ENCODE data around the gene YIF1A. TPM values are rescaled to one million over a fixed set of nuclear protein-coding genes. Genes with fewer than 3 reads are reported as not detected.
A peak's percentile ranks its signal among the peaks of the same experiment; 100 is the strongest.

The YIF1A gene
- total and polyA plus RNA-seq, 2 experiments from 2014 or later: 132 to 265 TPM

DNA sequence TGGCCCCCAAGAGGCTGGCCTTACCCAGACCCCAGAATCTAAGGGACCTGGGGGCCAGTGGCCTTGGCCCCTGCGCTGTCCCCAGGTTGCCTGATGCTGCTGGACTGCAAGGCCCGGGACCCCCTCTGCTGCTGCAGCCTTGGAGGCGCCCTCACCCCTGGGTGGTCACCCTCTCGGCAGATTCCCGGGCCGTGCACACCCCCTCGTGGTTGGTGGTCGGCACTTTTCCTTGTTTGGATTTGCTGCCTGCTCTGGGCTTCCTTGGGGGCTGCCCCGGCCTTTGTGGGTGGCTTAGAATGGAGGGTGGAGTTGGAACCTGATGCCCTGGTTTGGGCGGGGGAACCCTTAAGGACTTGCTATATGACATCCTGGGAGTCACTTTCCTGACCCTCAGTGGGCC, 42.0 kb upstream of the YIF1A start:
- Histone ChIP-seq H3K36me3 (replicated peaks; ENCODE audit: insufficient read depth, low read depth) (no peaks in the 10 kb centered on the region), H3K4me3 (no peak overlapping the region), H4K20me1 (ENCODE audit: insufficient read depth, poor library complexity, severe bottlenecking) (no peaks in the 10 kb centered on the region), H3K4me2 (no peak overlapping the region), H3K79me2 (peaks cover 7% of the 10 kb centered on the region), H3K27me3 (no peaks in the 10 kb centered on the region), H3K9me2 (replicated peaks; ENCODE audit: insufficient read depth) (no peaks in the 10 kb centered on the region), H3K27ac (no peak overlapping the region), H3K9me3 (ENCODE audit: low read depth) (no peaks in the 10 kb centered on the region), H3K4me1 (ENCODE audit: insufficient read depth) (peaks cover 39% of the 10 kb centered on the region), H2AFZ (no peak overlapping the region)
- DNase-seq (ENCODE audit: low spot score): no peak
- WGBS (ENCODE audit: low lambda C conversion rate, missing lambda C conversion rate): 76% methylated on average over 10 of the region's 10 CpGs
- TF ChIP-seq EZH2 (IDR thresholded peaks at IDR 0.05; ENCODE audit: borderline replicate concordance): no peak

DNA sequence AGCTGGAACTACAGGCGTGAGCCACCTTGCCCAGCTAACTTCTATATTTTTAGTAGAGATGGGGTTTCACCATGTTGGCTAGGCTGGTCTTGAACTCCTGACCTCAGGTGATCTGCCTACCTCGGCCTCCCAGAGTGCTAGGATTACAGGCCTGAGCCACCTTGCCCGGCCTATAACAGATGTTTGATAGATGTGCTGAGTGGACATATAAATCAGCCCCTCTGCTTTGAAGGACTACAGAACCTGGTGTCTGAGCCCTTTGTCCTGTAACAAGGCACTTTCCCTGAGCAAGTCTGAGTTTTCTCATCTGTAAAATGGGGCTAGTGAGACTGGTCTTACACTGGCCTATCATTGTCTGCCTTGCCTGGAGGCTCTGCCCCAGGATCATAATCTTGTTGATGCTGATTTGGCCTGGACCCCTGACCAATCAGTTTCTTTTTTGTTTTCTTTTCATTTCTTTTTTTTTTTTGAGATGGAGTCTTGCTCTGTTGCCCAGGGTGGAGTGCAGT, 40.3 kb upstream of the YIF1A start:
- no peaks in the 10 kb centered on the region for H4K20me1 ChIP-seq (ENCODE audit: insufficient read depth, poor library complexity, severe bottlenecking)
- H3K27ac ChIP-seq: no peak overlapping the region
- no peak overlapping the region for H3K4me3 ChIP-seq
- WGBS (ENCODE audit: low lambda C conversion rate, missing lambda C conversion rate): 89% methylated on average over 3 of the region's 3 CpGs
- no peaks in the 10 kb centered on the region for H3K9me2 ChIP-seq (replicated peaks; ENCODE audit: insufficient read depth)
- DNase-seq (ENCODE audit: low spot score): no peak
- no peaks in the 10 kb centered on the region for H3K36me3 ChIP-seq (replicated peaks; ENCODE audit: insufficient read depth, low read depth)
- H2AFZ ChIP-seq: no peak overlapping the region
- no peak overlapping the region for H3K4me2 ChIP-seq
- no peaks in the 10 kb centered on the region for H3K27me3 ChIP-seq
- TF ChIP-seq, protein P1, sequence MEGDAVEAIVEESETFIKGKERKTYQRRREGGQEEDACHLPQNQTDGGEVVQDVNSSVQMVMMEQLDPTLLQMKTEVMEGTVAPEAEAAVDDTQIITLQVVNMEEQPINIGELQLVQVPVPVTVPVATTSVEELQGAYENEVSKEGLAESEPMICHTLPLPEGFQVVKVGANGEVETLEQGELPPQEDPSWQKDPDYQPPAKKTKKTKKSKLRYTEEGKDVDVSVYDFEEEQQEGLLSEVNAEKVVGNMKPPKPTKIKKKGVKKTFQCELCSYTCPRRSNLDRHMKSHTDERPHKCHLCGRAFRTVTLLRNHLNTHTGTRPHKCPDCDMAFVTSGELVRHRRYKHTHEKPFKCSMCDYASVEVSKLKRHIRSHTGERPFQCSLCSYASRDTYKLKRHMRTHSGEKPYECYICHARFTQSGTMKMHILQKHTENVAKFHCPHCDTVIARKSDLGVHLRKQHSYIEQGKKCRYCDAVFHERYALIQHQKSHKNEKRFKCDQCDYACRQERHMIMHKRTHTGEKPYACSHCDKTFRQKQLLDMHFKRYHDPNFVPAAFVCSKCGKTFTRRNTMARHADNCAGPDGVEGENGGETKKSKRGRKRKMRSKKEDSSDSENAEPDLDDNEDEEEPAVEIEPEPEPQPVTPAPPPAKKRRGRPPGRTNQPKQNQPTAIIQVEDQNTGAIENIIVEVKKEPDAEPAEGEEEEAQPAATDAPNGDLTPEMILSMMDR (IDR thresholded peaks at IDR 0.05; ENCODE audit: poor library complexity): no peak
- no peak for TF ChIP-seq EZH2phosphoT487 (IDR thresholded peaks at IDR 0.05; ENCODE audit: low read depth, severe bottlenecking, unreplicated experiment)
- no peak for TF ChIP-seq EZH2 (IDR thresholded peaks at IDR 0.05; ENCODE audit: borderline replicate concordance)
- peaks cover 46% of the 10 kb centered on the region for H3K4me1 ChIP-seq (ENCODE audit: insufficient read depth)
- H3K79me2 ChIP-seq: no peaks in the 10 kb centered on the region
- no peaks in the 10 kb centered on the region for H3K9me3 ChIP-seq (ENCODE audit: low read depth)

DNA sequence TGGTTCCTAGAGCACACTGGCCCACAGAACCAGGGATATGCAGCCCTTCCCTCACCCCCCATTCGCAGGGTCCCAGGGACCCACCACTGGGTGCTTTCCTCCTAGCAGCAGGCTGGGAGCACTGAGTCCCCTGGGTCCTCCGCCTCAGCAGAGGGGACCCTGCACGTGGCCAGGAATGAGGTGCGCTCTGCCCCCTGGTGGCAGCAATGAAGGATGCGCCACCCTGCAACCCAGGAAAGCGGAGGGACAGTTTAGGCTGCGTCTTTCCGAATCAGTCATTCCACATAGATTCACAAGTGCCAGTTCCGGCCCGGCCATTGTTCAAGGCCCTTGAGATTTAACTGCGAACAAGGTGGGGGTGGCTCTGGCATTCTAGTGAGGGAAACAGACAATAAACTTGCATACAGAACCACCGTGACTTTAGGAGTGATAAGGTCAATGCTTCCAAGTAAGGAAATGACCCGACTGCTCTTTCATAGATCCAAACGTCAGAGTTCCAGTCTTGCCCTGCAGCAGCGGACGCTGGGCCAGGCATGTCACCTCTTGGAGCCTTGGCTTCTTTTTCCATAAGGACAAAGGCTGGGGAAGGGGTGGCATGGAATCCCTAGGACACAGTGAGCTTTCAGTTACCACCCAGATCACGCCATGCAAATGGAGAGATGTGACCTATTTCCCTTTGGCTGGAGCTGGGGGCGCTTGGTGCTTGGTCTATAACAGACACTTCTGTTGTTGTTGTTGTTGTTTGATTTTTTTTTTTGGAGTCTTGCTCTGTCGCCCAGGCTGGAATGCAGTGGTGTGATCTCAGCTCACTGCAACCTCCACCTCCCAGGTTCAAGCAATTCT, 39.6 kb upstream of the YIF1A start:
- H3K4me2 ChIP-seq: peak overlapping the region; percentile 68
- H3K9me3 ChIP-seq (ENCODE audit: low read depth): no peaks in the 10 kb centered on the region
- WGBS (ENCODE audit: low lambda C conversion rate, missing lambda C conversion rate): 19% methylated on average over 19 of the region's 19 CpGs
- H3K4me1 ChIP-seq (ENCODE audit: insufficient read depth): peaks cover 46% of the 10 kb centered on the region
- peak; percentile 83 for DNase-seq (ENCODE audit: low spot score)
- no peaks in the 10 kb centered on the region for H3K27me3 ChIP-seq
- H3K36me3 ChIP-seq (replicated peaks; ENCODE audit: insufficient read depth, low read depth): no peaks in the 10 kb centered on the region
- TF ChIP-seq, protein P1 (IDR thresholded peaks at IDR 0.05; ENCODE audit: poor library complexity): peak; percentile 94
- TF ChIP-seq EZH2 (IDR thresholded peaks at IDR 0.05; ENCODE audit: borderline replicate concordance): no peak
- peak overlapping the region; percentile 94 for H3K27ac ChIP-seq
- no peaks in the 10 kb centered on the region for H3K79me2 ChIP-seq
- no peaks in the 10 kb centered on the region for H4K20me1 ChIP-seq (ENCODE audit: insufficient read depth, poor library complexity, severe bottlenecking)
- no peak overlapping the region for H3K4me3 ChIP-seq
- peak overlapping the region; percentile 52 for H2AFZ ChIP-seq
- H3K9me2 ChIP-seq (replicated peaks; ENCODE audit: insufficient read depth): no peaks in the 10 kb centered on the region

DNA sequence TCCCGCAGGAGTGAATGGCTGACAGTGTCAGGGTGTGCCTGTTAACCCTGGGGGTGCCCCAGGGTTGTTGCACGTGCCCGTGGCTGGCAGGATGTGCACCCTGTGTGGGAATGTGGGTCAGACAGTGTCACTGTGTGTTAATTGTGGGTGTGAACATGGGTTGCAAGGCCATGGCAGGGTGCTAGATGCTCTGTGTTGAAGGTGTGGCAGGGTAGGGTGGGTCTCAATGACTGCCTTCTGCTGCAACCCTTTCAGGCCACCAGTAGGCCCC, 39.0 kb upstream of the YIF1A start:
- H3K79me2 ChIP-seq: no peaks in the 10 kb centered on the region
- H3K36me3 ChIP-seq (replicated peaks; ENCODE audit: insufficient read depth, low read depth): no peaks in the 10 kb centered on the region
- WGBS (ENCODE audit: low lambda C conversion rate, missing lambda C conversion rate): 75% methylated on average over 3 of the region's 3 CpGs
- TF ChIP-seq, protein P1 (IDR thresholded peaks at IDR 0.05; ENCODE audit: poor library complexity): no peak
- TF ChIP-seq EZH2 (IDR thresholded peaks at IDR 0.05; ENCODE audit: borderline replicate concordance) (no peak), EZH2phosphoT487 (IDR thresholded peaks at IDR 0.05; ENCODE audit: low read depth, severe bottlenecking, unreplicated experiment) (no peak)
- no peak overlapping the region for H3K4me3 ChIP-seq
- no peaks in the 10 kb centered on the region for H3K9me3 ChIP-seq (ENCODE audit: low read depth)
- H3K27me3 ChIP-seq: no peaks in the 10 kb centered on the region
- no peaks in the 10 kb centered on the region for H4K20me1 ChIP-seq (ENCODE audit: insufficient read depth, poor library complexity, severe bottlenecking)
- no peak overlapping the region for H2AFZ ChIP-seq
- DNase-seq (ENCODE audit: low spot score): no peak
- no peaks in the 10 kb centered on the region for H3K9me2 ChIP-seq (replicated peaks; ENCODE audit: insufficient read depth)
- peak overlapping the region; percentile 68 for H3K4me2 ChIP-seq
- H3K27ac ChIP-seq: peak overlapping the region; percentile 94
- H3K4me1 ChIP-seq (ENCODE audit: insufficient read depth): peaks cover 46% of the 10 kb centered on the region

Data from hepatocyte (in vitro differentiated cells).